ES-I3 (cell line): ENCODE measurements around the gene ZFPL1.

Experiments used
- H3K36me3 ChIP-seq: 2 replicates; pipeline ENCODE4 v1.6.1; 2013; ENCODE audit warnings: mild to moderate bottlenecking, low read length, control low read depth, moderate library complexity; ENCODE audit not compliant: insufficient read depth
- H3K4me1 ChIP-seq: 2 replicates; pipeline ENCODE4 v1.6.1; 2013; ENCODE audit warnings: mild to moderate bottlenecking, control low read depth, low read length; ENCODE audit not compliant: insufficient read depth
- H3K9ac ChIP-seq: 2 replicates; pipeline ENCODE4 v1.6.1; 2013; ENCODE audit warnings: low read depth, mild to moderate bottlenecking, low read length, moderate library complexity
- H3K9me3 ChIP-seq: 2 replicates; pipeline ENCODE4 v1.6.1; 2013; ENCODE audit warnings: mild to moderate bottlenecking, low read length, moderate library complexity; ENCODE audit not compliant: control insufficient read depth, insufficient read depth

ZFPL1 gene

GRCh38 chr11:65083834-65084597 is at the start of gene ZFPL1, which contains the start of gene CDCA5:
Gene ZFPL1, plus strand, starts transcription at chr11:65084222. Its CDS starts 477 bp downstream, at chr11:65084699.
Gene CDCA5, minus strand, starts transcription at chr11:65084040. Its CDS starts 62 bp downstream, at chr11:65083978.
- Histone ChIP-seq H3K9ac (peak within 1 kb of the TSS; percentile 70), H3K4me1 (0 out of 2 replicates have a peak, but pooled peaks cover 5% of the 10 kb centered on the region), H3K36me3 (0 out of 2 replicates have a peak, but pooled peaks cover 4% of the 10 kb centered on the region), H3K9me3 (no peaks in the 10 kb centered on the region)

- Histone ChIP-seq H3K9me3 (no peaks in the 10 kb centered on the region), H3K36me3 (no peaks in the 10 kb centered on the region; the same call in 1 of the 2 replicates), H3K4me1 (no peaks in the 10 kb centered on the region), H3K9ac (no peak overlapping the region)
Observed at GRCh38 chr11:65034423-65034822, 49.6 kb upstream of the ZFPL1 start.

DNA sequence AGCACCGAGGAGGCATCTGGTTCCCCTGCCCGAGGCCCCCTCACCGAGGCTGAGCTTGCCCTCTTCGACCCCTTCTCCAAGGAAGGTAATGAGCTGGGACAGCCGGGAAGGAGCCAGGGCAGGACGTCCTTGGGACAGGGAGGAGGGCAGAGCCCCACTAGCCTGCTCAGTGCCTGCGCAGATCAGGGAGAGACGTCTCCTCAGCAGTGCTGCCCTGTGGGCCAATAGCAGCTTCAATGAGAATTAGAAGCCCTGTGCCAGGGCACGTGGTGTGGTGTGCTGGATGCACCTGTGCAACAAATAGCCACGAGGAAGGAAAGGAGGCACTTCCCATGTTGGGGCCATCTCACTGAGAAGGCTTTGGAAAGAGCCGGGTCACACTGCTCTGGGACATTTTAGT is 48.4 kb upstream of the ZFPL1 start:
- Histone ChIP-seq H3K4me1 (no peaks in the 10 kb centered on the region), H3K9ac (no peak overlapping the region), H3K36me3 (no peaks in the 10 kb centered on the region; the same call in 1 of the 2 replicates), H3K9me3 (no peaks in the 10 kb centered on the region)

GRCh38 chr11:65036931-65037330 is 47.1 kb upstream of the ZFPL1 start:
- Histone ChIP-seq H3K9ac (no peak overlapping the region), H3K36me3 (no peaks in the 10 kb centered on the region; the same call in 1 of the 2 replicates), H3K4me1 (no peaks in the 10 kb centered on the region), H3K9me3 (no peaks in the 10 kb centered on the region)

GRCh38 chr11:65040520-65040846 is 43.5 kb upstream of the ZFPL1 start:
- H3K36me3 ChIP-seq = peaks cover 5% of the 10 kb centered on the region; the same call in 1 of the 2 replicates
- H3K9ac ChIP-seq = peak overlapping the region; percentile 64
- no peaks in the 10 kb centered on the region for H3K4me1 ChIP-seq
- H3K9me3 ChIP-seq = no peaks in the 10 kb centered on the region

- Histone ChIP-seq H3K4me1 (no peaks in the 10 kb centered on the region), H3K36me3 (peaks cover 5% of the 10 kb centered on the region; the same call in 1 of the 2 replicates), H3K9me3 (no peaks in the 10 kb centered on the region), H3K9ac (peak within 1 kb of the TSS; percentile 64)
Observed at GRCh38 chr11:65040847-65041622, 43.0 kb upstream of the ZFPL1 start, which contains the start of gene SAC3D1. Gene SAC3D1, plus strand, starts transcription at chr11:65041210. Its CDS starts 83 bp downstream, at chr11:65041293.

DNA sequence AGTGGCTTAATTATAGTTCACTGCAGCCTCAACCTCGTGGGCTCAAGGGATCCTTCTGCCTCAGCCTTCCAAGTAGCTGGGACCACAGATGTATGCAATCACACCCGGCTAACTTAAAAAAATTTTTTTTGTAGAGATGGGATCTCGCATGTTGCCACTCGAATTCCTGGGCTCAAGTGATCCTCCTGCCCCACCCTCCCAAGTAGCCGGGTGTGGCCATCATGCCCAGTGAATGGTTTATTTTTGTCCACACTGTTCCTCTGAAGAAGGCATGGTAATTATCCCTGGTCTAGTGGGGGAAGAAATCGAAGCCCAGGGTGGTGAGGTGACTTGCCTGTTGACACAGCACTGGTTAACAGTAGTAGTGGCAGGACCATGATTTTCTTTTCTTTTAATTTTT is 41.1 kb upstream of the ZFPL1 start:
- H3K9ac ChIP-seq = no peak overlapping the region
- no peaks in the 10 kb centered on the region for H3K9me3 ChIP-seq
- no peaks in the 10 kb centered on the region for H3K4me1 ChIP-seq
- peaks cover 5% of the 10 kb centered on the region; the same call in 1 of the 2 replicates for H3K36me3 ChIP-seq

- no peaks in the 10 kb centered on the region for H3K4me1 ChIP-seq
- peaks cover 5% of the 10 kb centered on the region; the same call in 1 of the 2 replicates for H3K36me3 ChIP-seq
- H3K9ac ChIP-seq = no peak overlapping the region
- no peaks in the 10 kb centered on the region for H3K9me3 ChIP-seq
Observed at GRCh38 chr11:65043881-65044501, 40.0 kb upstream of the ZFPL1 start.

DNA sequence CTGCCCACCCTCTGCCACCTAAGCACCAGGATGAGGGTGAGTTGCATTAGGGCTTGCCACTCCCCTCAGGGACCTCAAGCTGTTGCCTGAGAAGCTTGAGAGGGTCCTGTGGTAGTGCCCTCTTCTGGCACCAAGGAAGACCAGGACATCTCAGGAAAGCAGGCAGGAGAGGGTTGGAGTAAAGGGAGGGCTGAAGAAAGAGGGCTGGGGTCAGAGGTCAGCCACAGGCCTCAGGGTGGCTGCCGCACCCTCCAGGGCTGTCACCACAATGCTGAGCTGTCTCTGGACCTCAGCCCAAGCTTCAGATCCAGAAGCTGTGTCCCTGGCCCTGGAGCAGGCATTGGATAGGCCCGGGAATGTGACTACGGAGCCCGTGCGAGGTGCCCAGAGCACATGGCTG is 39.0 kb upstream of the ZFPL1 start:
- peaks cover 5% of the 10 kb centered on the region; the same call in 1 of the 2 replicates for H3K36me3 ChIP-seq
- H3K4me1 ChIP-seq = no peaks in the 10 kb centered on the region
- no peaks in the 10 kb centered on the region for H3K9me3 ChIP-seq
- no peak overlapping the region for H3K9ac ChIP-seq

DNA sequence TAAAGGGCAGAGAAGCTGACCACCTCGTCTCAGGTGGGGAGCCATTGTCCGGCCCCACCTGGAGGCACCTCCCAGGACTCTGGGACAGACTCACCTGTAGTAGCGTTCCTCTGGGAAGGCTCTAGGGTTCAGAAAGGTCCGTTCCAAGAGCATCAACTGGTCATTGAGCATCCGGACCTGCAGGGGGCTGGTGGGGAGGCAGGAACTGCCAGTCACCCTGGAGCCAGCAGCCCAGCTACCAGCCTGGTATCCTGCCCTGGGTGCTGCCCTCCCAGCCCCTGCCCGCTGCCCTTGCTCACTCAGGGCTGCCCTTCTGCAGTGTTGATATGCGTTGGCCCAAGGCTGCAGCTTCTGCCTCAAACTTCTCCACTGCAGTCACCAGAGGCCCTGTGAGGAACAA is 38.3 kb upstream of the ZFPL1 start:
- Histone ChIP-seq H3K4me1 (no peaks in the 10 kb centered on the region), H3K9me3 (no peaks in the 10 kb centered on the region), H3K36me3 (peaks cover 5% of the 10 kb centered on the region; the same call in 1 of the 2 replicates), H3K9ac (no peak overlapping the region)

GRCh38 chr11:65047581-65048422 is 36.2 kb upstream of the ZFPL1 start:
- Histone ChIP-seq H3K4me1 (no peaks in the 10 kb centered on the region), H3K9me3 (no peaks in the 10 kb centered on the region), H3K9ac (peak overlapping the region; percentile 30), H3K36me3 (peaks cover 5% of the 10 kb centered on the region; the same call in 1 of the 2 replicates)

DNA sequence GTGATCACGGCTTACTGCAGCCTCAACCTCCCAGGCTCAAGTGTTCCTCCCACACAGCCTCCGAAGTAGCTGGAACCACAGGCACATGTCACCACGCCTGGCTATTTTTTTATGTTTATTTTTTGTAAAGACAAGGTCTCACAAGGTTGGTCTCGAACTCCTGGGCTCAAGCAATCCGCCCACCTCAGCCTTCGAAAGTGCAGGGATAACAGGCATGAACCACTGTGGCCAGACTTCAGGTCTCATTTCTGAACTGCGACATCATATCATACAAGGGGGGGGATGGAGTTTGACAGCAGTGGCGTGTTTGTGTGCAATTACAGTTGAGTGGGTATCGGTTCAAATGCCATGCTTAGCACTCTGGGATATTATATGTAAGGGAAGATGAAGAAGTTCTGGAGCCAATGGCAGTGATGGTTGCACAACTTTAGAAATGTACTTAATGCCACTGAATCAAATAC is 32.6 kb upstream of the ZFPL1 start:
- Histone ChIP-seq H3K4me1 (no peaks in the 10 kb centered on the region), H3K36me3 (no peaks in the 10 kb centered on the region; the same call in 1 of the 2 replicates), H3K9ac (no peak overlapping the region), H3K9me3 (no peaks in the 10 kb centered on the region)

GRCh38 chr11:65053827-65054508 is 30.1 kb upstream of the ZFPL1 start:
- Histone ChIP-seq H3K9me3 (no peaks in the 10 kb centered on the region), H3K36me3 (no peaks in the 10 kb centered on the region), H3K4me1 (no peaks in the 10 kb centered on the region), H3K9ac (no peak overlapping the region)
